Stimulated activated naive B cell treated with anti-CD40 and anti-IgM and Interleukin-4, amounts not matched to agents 10 μg/mL and 1 μg/mL and 100 μg/mL, for 72 hours (primary cell): ENCODE data around the gene PBX1.
"Not testable (repeated sequence)": the region's sequence is repeated elsewhere in the genome, so short reads cannot be mapped to it uniquely, and the experiment has no call there.

ENCODE experiments used
- ATAC-seq, 2 donors: fragments of 150-1000 bp; cut with Tn5 transposase; replicated peaks; 2 replicates each; pipeline ENCODE4 v1.10.0; 2021; ENCODE audit warnings: moderate library complexity in 1 of 2
- DNase-seq: peaks from one replicate; pipeline ENCODE4 v3.0.0; 2021
- H3K27ac Mint-ChIP-seq: one replicate; pipeline ENCODE4 v1.8.0; 2022; ENCODE audit warnings: mild to moderate bottlenecking, mixed read lengths
- H3K27me3 Mint-ChIP-seq, 2 donors: one replicate each; pipeline ENCODE4 v1.8.0; 2022; ENCODE audit warnings: mixed read lengths in 2 of 2
- H3K36me3 Mint-ChIP-seq, 2 donors: one replicate each; pipeline ENCODE4 v1.8.0; 2022; ENCODE audit warnings: mixed read lengths in 2 of 2, mild to moderate bottlenecking in 1 of 2
- H3K4me1 Mint-ChIP-seq, 2 donors: one replicate each; pipeline ENCODE4 v1.8.0; 2022; ENCODE audit warnings: mixed read lengths in 2 of 2, mild to moderate bottlenecking in 1 of 2
- H3K4me3 Mint-ChIP-seq, 2 donors: one replicate each; pipeline ENCODE4 v1.8.0; 2022; ENCODE audit warnings: mild to moderate bottlenecking in 2 of 2, mixed read lengths in 2 of 2, moderate library complexity in 1 of 2
- H3K9me3 Mint-ChIP-seq, 2 donors: one replicate each; pipeline ENCODE4 v1.8.0; 2022; ENCODE audit warnings: mixed read lengths in 2 of 2, mild to moderate bottlenecking in 1 of 2

PBX1 gene

GRCh38 chr1:164644774-164645644, 86.0 kb downstream of the PBX1 start:
- Mint-ChIP-seq H3K27ac (no peak overlapping the region), H3K9me3 (no peaks in the 10 kb centered on the region), H3K4me1 (no peaks in the 10 kb centered on the region), H3K36me3 (no peaks in the 10 kb centered on the region), H3K4me3 (no peak overlapping the region), H3K27me3 (no peaks in the 10 kb centered on the region)
- DNase-seq (no peak), ATAC-seq (no peak)

GRCh38 chr1:164645921-164646320, 86.9 kb downstream of the PBX1 start:
- Mint-ChIP-seq H3K4me3 (no peak overlapping the region), H3K36me3 (no peaks in the 10 kb centered on the region), H3K9me3 (no peaks in the 10 kb centered on the region), H3K27me3 (peaks cover 6 to 7% of the 10 kb centered on the region in 2 donors), H3K27ac (no peak overlapping the region), H3K4me1 (no peaks in the 10 kb centered on the region)
- ATAC-seq (no peak), DNase-seq (no peak)

- Mint-ChIP-seq H3K4me3 (no peak overlapping the region), H3K9me3 (peaks cover 0 to 2% of the 10 kb centered on the region in 2 donors), H3K4me1 (peaks cover 5 to 10% of the 10 kb centered on the region in 2 donors), H3K36me3 (peaks cover 0 to 1% of the 10 kb centered on the region in 2 donors), H3K27ac (no peak overlapping the region), H3K27me3 (peaks cover 15 to 17% of the 10 kb centered on the region in 2 donors)
- ATAC-seq (no peak), DNase-seq (no peak)
Observed at GRCh38 chr1:164647211-164647610, 88.2 kb downstream of the PBX1 start.

- Mint-ChIP-seq H3K4me1 (peaks cover 5 to 10% of the 10 kb centered on the region in 2 donors), H3K27ac (no peak overlapping the region), H3K9me3 (peaks cover 0 to 2% of the 10 kb centered on the region in 2 donors), H3K27me3 (peaks cover 15 to 25% of the 10 kb centered on the region in 2 donors), H3K36me3 (peaks cover 0 to 1% of the 10 kb centered on the region in 2 donors), H3K4me3 (no peak overlapping the region)
- no peak for DNase-seq
- no peak for ATAC-seq
Observed at GRCh38 chr1:164648636-164649035, 89.7 kb downstream of the PBX1 start.

- Mint-ChIP-seq H3K4me3 (no peak overlapping the region), H3K27me3 (peaks cover 15 to 25% of the 10 kb centered on the region in 2 donors), H3K9me3 (peaks cover 0 to 2% of the 10 kb centered on the region in 2 donors), H3K4me1 (peaks cover 5 to 10% of the 10 kb centered on the region in 2 donors), H3K36me3 (peaks cover 0 to 1% of the 10 kb centered on the region in 2 donors), H3K27ac (no peak overlapping the region)
- no peak for ATAC-seq
- DNase-seq = no peak
Observed at GRCh38 chr1:164649146-164649545, 90.2 kb downstream of the PBX1 start.

GRCh38 chr1:164650531-164650930, 91.5 kb downstream of the PBX1 start:
- H3K9me3 Mint-ChIP-seq = peaks cover 0 to 4% of the 10 kb centered on the region in 2 donors
- no peak overlapping the region for H3K4me3 Mint-ChIP-seq
- peaks cover 15 to 25% of the 10 kb centered on the region in 2 donors for H3K27me3 Mint-ChIP-seq
- DNase-seq = no peak
- peaks cover 5 to 10% of the 10 kb centered on the region in 2 donors for H3K4me1 Mint-ChIP-seq
- H3K27ac Mint-ChIP-seq = no peak overlapping the region
- peaks cover 0 to 1% of the 10 kb centered on the region in 2 donors for H3K36me3 Mint-ChIP-seq
- no peak for ATAC-seq

GRCh38 chr1:164651351-164651951, 92.5 kb downstream of the PBX1 start:
- H3K27ac Mint-ChIP-seq = no peak overlapping the region
- H3K4me3 Mint-ChIP-seq = peak overlapping the region; percentile 5 to 41
- ATAC-seq (peak; percentile 67 to 82), DNase-seq (no peak)
- peaks cover 6 to 10% of the 10 kb centered on the region in 2 donors for H3K4me1 Mint-ChIP-seq
- H3K36me3 Mint-ChIP-seq = peaks cover 0 to 1% of the 10 kb centered on the region in 2 donors
- peaks cover 15 to 25% of the 10 kb centered on the region in 2 donors for H3K27me3 Mint-ChIP-seq
- H3K9me3 Mint-ChIP-seq = peaks cover 0 to 4% of the 10 kb centered on the region in 2 donors

DNA sequence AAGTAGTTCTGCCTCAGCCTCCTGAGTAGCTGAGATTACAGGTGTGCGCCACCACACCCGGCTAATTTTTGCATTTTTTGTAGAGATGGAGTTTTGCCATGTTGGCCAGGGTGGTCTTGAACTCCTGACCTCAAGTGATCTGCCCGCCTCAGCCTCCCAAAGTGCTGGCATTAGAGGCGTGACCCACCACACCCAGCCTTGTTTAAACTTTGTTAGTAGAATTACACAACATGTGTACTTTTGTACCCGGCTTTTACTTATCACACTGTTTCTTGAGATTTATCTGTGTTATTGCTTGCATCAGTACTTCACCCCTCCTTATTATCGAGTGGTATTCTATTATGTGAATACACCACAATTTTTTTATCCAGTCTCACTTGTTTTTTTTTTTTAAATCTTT, 94.0 kb downstream of the PBX1 start:
- not testable (repeated sequence) for ATAC-seq, DNase-seq, H3K4me1 Mint-ChIP-seq, H3K9me3 Mint-ChIP-seq, H3K27ac Mint-ChIP-seq, H3K36me3 Mint-ChIP-seq, H3K4me3 Mint-ChIP-seq
- H3K27me3 Mint-ChIP-seq = peaks cover 15 to 25% of the 10 kb centered on the region in 2 donors

- Mint-ChIP-seq H3K27me3 (peaks cover 15 to 25% of the 10 kb centered on the region in 2 donors), H3K9me3 (peaks cover 0 to 4% of the 10 kb centered on the region in 2 donors), H3K36me3 (peaks cover 0 to 1% of the 10 kb centered on the region in 2 donors)
Observed at GRCh38 chr1:164653705-164654104, 94.7 kb downstream of the PBX1 start.

GRCh38 chr1:164654200-164654599, 95.2 kb downstream of the PBX1 start:
- DNase-seq (no peak), ATAC-seq (no peak)
- H3K27me3 Mint-ChIP-seq = peaks cover 15 to 25% of the 10 kb centered on the region in 2 donors
- H3K4me1 Mint-ChIP-seq = peaks cover 6 to 10% of the 10 kb centered on the region in 2 donors
- peaks cover 0 to 4% of the 10 kb centered on the region in 2 donors for H3K9me3 Mint-ChIP-seq
- no peak overlapping the region for H3K4me3 Mint-ChIP-seq
- H3K36me3 Mint-ChIP-seq = peaks cover 0 to 1% of the 10 kb centered on the region in 2 donors
- H3K27ac Mint-ChIP-seq = no peak overlapping the region

More at GRCh38 chr1:164653705-164654104, 94.7 kb downstream of the PBX1 start:
- Mint-ChIP-seq H3K4me3 (no peak overlapping the region), H3K27ac (no peak overlapping the region), H3K4me1 (peaks cover 6 to 10% of the 10 kb centered on the region in 2 donors)
- ATAC-seq = no peak
- no peak for DNase-seq

DNA sequence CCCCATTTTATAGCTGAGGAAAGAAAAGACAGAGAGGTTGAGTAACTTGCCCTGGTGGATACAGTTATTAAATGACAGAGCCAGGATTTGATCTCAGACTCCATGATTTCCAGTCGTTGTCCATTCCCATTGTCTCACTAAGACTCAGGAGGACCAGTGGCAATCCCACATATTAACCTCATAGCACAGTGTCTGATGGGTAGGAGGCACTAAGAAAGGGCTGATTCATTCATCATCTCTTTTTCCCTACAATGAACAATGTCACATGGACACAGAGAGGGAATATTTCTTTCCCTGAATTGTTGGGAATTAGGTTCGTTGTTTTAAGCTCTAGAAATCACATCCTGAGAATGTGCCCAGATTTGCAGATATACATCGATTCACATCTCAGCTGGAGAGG, 99.9 kb downstream of the PBX1 start:
- H3K27ac Mint-ChIP-seq = no peak overlapping the region
- H3K4me3 Mint-ChIP-seq = no peak overlapping the region
- peaks cover 6 to 7% of the 10 kb centered on the region in 2 donors for H3K4me1 Mint-ChIP-seq
- ATAC-seq = no peak
- DNase-seq = no peak
- no peaks in the 10 kb centered on the region for H3K36me3 Mint-ChIP-seq
- no peaks in the 10 kb centered on the region for H3K27me3 Mint-ChIP-seq
- H3K9me3 Mint-ChIP-seq = peaks cover 0 to 3% of the 10 kb centered on the region in 2 donors

GRCh38 chr1:164659621-164660411, 100.8 kb downstream of the PBX1 start:
- ATAC-seq (peak; percentile 28 to 34), DNase-seq (no peak)
- H3K4me3 Mint-ChIP-seq = no peak overlapping the region
- H3K36me3 Mint-ChIP-seq = no peaks in the 10 kb centered on the region
- peaks cover 0 to 3% of the 10 kb centered on the region in 2 donors for H3K9me3 Mint-ChIP-seq
- peaks cover 6 to 7% of the 10 kb centered on the region in 2 donors for H3K4me1 Mint-ChIP-seq
- no peak overlapping the region for H3K27ac Mint-ChIP-seq
- H3K27me3 Mint-ChIP-seq = no peaks in the 10 kb centered on the region

DNA sequence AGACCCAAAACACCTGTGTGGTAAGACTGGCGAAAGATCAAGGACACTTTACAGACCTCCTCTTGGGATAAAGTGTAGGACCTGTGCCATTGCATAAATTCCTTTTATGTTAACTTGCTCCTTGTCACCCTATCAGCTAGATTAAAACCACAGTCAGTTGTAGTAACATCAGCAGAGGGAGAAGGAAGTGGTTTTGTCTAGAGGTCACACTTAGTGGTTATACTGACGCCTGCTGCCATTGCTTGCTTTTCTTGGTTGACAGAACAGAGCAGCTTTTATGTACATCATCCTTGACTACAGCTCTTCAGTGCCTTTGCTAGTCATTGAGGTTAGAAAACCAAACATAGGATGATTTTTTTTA, 101.4 kb downstream of the PBX1 start:
- DNase-seq = no peak
- H3K27me3 Mint-ChIP-seq = no peaks in the 10 kb centered on the region
- H3K36me3 Mint-ChIP-seq = no peaks in the 10 kb centered on the region
- no peak overlapping the region for H3K27ac Mint-ChIP-seq
- H3K9me3 Mint-ChIP-seq = peaks cover 0 to 3% of the 10 kb centered on the region in 2 donors
- ATAC-seq = peak; percentile 90
- peaks cover 6 to 7% of the 10 kb centered on the region in 2 donors for H3K4me1 Mint-ChIP-seq
- no peak overlapping the region for H3K4me3 Mint-ChIP-seq

- ATAC-seq = peak in 1 of 2 donors; percentile 5
- H3K4me3 Mint-ChIP-seq = no peak overlapping the region
- no peak for DNase-seq
- no peaks in the 10 kb centered on the region for H3K27me3 Mint-ChIP-seq
- no peaks in the 10 kb centered on the region for H3K36me3 Mint-ChIP-seq
- H3K9me3 Mint-ChIP-seq = peaks cover 0 to 3% of the 10 kb centered on the region in 2 donors
- no peak overlapping the region for H3K27ac Mint-ChIP-seq
- H3K4me1 Mint-ChIP-seq = peaks cover 6 to 7% of the 10 kb centered on the region in 2 donors
Observed at GRCh38 chr1:164660775-164661174, 101.8 kb downstream of the PBX1 start.
